MM.1S (cell line): ENCODE results near the gene ROR2.

Experiments
- CTCF ChIP-seq: fragments of 300-600 bp; sonication (generic); IDR thresholded peaks from 2 replicates; pipeline ENCODE4 v1.5.1; 2016; ENCODE audit warnings: antibody characterized with exemption, low read length, mixed read lengths
- EZH2 ChIP-seq: fragments of 300-600 bp; sonication (generic); optimal IDR thresholded peaks from 2 replicates; pipeline ENCODE3; 2017; ENCODE audit warnings: low read depth, mild to moderate bottlenecking, antibody characterized with exemption, low read length, mixed read lengths

GRCh38 chr9:91995000-91995655 is 45.1 kb upstream of the ROR2 start:
- TF ChIP-seq CTCF (no peak), EZH2 (no peak)
